ENCODE data around the gene LRBA.
"Not testable (repeated sequence)": the region's sequence is repeated elsewhere in the genome, so short reads cannot be mapped to it uniquely, and the experiment has no call there.

The LRBA gene

GRCh38 chr4:150661551-150661950 is 353.5 kb downstream of the LRBA start:
- H3K36me3 ChIP-seq (ENCODE audit: control insufficient read depth in 1 of 2, insufficient read depth in 2 of 2, low read depth in 1 of 2, low read length in 2 of 2), result not testable (repeated sequence)

GRCh38 chr4:150658258-150658657 is 356.8 kb downstream of the LRBA start:
- not testable (repeated sequence) for H3K27me3 ChIP-seq (ENCODE audit: control insufficient read depth in 1 of 2, insufficient read depth in 1 of 2, low read length in 2 of 2); H2AFZ ChIP-seq (ENCODE audit: low read depth, low read length); H4K91ac ChIP-seq (ENCODE audit: low read length); H3K9me3 ChIP-seq (ENCODE audit: control insufficient read depth, low read length); H2BK15ac ChIP-seq (ENCODE audit: low read depth, poor library complexity, severe bottlenecking); H3K4me3 ChIP-seq (ENCODE audit: insufficient read depth in 1 of 2, low read depth in 1 of 2, low read length in 2 of 2); H2BK5ac ChIP-seq (ENCODE audit: low read depth, low read length, poor library complexity, severe bottlenecking); H3K14ac ChIP-seq (ENCODE audit: low read length in 2 of 2); H2AK5ac ChIP-seq (ENCODE audit: low read length, severe bottlenecking); H3K18ac ChIP-seq (ENCODE audit: low read depth in 1 of 2, low read length in 2 of 2); H2BK12ac ChIP-seq (ENCODE audit: low read length in 2 of 2); H3K36me3 ChIP-seq (ENCODE audit: control insufficient read depth in 1 of 2, insufficient read depth in 2 of 2, low read depth in 1 of 2, low read length in 2 of 2); H3K4me2 ChIP-seq (ENCODE audit: low read length, poor library complexity, severe bottlenecking); H3K4me1 ChIP-seq (ENCODE audit: control insufficient read depth, insufficient read depth, low read depth, low read length); H3K23ac ChIP-seq (ENCODE audit: low read length in 2 of 2); H2BK120ac ChIP-seq (ENCODE audit: low read depth, low read length); H3K4ac ChIP-seq (ENCODE audit: low read depth in 1 of 2, low read length in 2 of 2); H3K79me1 ChIP-seq (replicated peaks; ENCODE audit: low read length, poor library complexity, severe bottlenecking); H3K9ac ChIP-seq (ENCODE audit: low read length); H4K8ac ChIP-seq (ENCODE audit: low read length); H3K27ac ChIP-seq (ENCODE audit: low read length, poor library complexity, severe bottlenecking); DNase-seq
- WGBS, result no CpG with 5 or more reads among the region's 1 CpG

More at GRCh38 chr4:150661551-150661950, 353.5 kb downstream of the LRBA start:
- not testable (repeated sequence) for H3K4me1 ChIP-seq (ENCODE audit: control insufficient read depth, insufficient read depth, low read depth, low read length); H2BK5ac ChIP-seq (ENCODE audit: low read depth, low read length, poor library complexity, severe bottlenecking); H3K27ac ChIP-seq (ENCODE audit: low read length, poor library complexity, severe bottlenecking); DNase-seq; H3K14ac ChIP-seq (ENCODE audit: low read length in 2 of 2); H2BK120ac ChIP-seq (ENCODE audit: low read depth, low read length); H3K9me3 ChIP-seq (ENCODE audit: control insufficient read depth, low read length); H3K9ac ChIP-seq (ENCODE audit: low read length); H3K18ac ChIP-seq (ENCODE audit: low read depth in 1 of 2, low read length in 2 of 2); H3K27me3 ChIP-seq (ENCODE audit: control insufficient read depth in 1 of 2, insufficient read depth in 1 of 2, low read length in 2 of 2); H2BK15ac ChIP-seq (ENCODE audit: low read depth, poor library complexity, severe bottlenecking); H4K91ac ChIP-seq (ENCODE audit: low read length); H3K4me3 ChIP-seq (ENCODE audit: insufficient read depth in 1 of 2, low read depth in 1 of 2, low read length in 2 of 2); H2AFZ ChIP-seq (ENCODE audit: low read depth, low read length); H3K79me1 ChIP-seq (replicated peaks; ENCODE audit: low read length, poor library complexity, severe bottlenecking); H3K4me2 ChIP-seq (ENCODE audit: low read length, poor library complexity, severe bottlenecking); H3K4ac ChIP-seq (ENCODE audit: low read depth in 1 of 2, low read length in 2 of 2); H3K23ac ChIP-seq (ENCODE audit: low read length in 2 of 2); H4K8ac ChIP-seq (ENCODE audit: low read length); H2AK5ac ChIP-seq (ENCODE audit: low read length, severe bottlenecking); H2BK12ac ChIP-seq (ENCODE audit: low read length in 2 of 2)
- WGBS, result 92% methylated on average over 5 of the region's 6 CpGs

GRCh38 chr4:150656891-150657290 is 358.2 kb downstream of the LRBA start:
- H3K18ac ChIP-seq (ENCODE audit: low read depth in 1 of 2, low read length in 2 of 2), result no peak overlapping the region
- no peak overlapping the region for H3K14ac ChIP-seq (ENCODE audit: low read length in 2 of 2)
- no peak overlapping the region for H3K4me2 ChIP-seq (ENCODE audit: low read length, poor library complexity, severe bottlenecking)
- no peak overlapping the region for H3K27ac ChIP-seq (ENCODE audit: low read length, poor library complexity, severe bottlenecking)
- H2AFZ ChIP-seq (ENCODE audit: low read depth, low read length), result no peak overlapping the region
- no peak overlapping the region for H3K4me3 ChIP-seq (ENCODE audit: insufficient read depth in 1 of 2, low read depth in 1 of 2, low read length in 2 of 2)
- H3K79me1 ChIP-seq (replicated peaks; ENCODE audit: low read length, poor library complexity, severe bottlenecking), result peaks cover 2% of the 10 kb centered on the region
- H2AK5ac ChIP-seq (ENCODE audit: low read length, severe bottlenecking), result no peak overlapping the region
- H3K4ac ChIP-seq (ENCODE audit: low read depth in 1 of 2, low read length in 2 of 2), result no peak overlapping the region
- no peak overlapping the region for H2BK12ac ChIP-seq (ENCODE audit: low read length in 2 of 2)
- no peak overlapping the region for H3K23ac ChIP-seq (ENCODE audit: low read length in 2 of 2)
- no peaks in the 10 kb centered on the region for H3K27me3 ChIP-seq (ENCODE audit: control insufficient read depth in 1 of 2, insufficient read depth in 1 of 2, low read length in 2 of 2)
- no peak overlapping the region for H4K8ac ChIP-seq (ENCODE audit: low read length)
- no peak overlapping the region for H2BK15ac ChIP-seq (ENCODE audit: low read depth, poor library complexity, severe bottlenecking)
- H3K36me3 ChIP-seq (ENCODE audit: control insufficient read depth in 1 of 2, insufficient read depth in 2 of 2, low read depth in 1 of 2, low read length in 2 of 2), result no peaks in the 10 kb centered on the region
- H3K9me3 ChIP-seq (ENCODE audit: control insufficient read depth, low read length), result no peaks in the 10 kb centered on the region
- no peak overlapping the region for H3K9ac ChIP-seq (ENCODE audit: low read length)
- H2BK5ac ChIP-seq (ENCODE audit: low read depth, low read length, poor library complexity, severe bottlenecking), result no peak overlapping the region
- no peak overlapping the region for H4K91ac ChIP-seq (ENCODE audit: low read length)
- WGBS, result no CpG with 5 or more reads among the region's 2 CpGs
- no peaks in the 10 kb centered on the region for H3K4me1 ChIP-seq (ENCODE audit: control insufficient read depth, insufficient read depth, low read depth, low read length)
- DNase-seq, result no peak
- H2BK120ac ChIP-seq (ENCODE audit: low read depth, low read length), result no peak overlapping the region

- H2BK12ac ChIP-seq (ENCODE audit: low read length in 2 of 2), result no peak overlapping the region
- no peak overlapping the region for H3K14ac ChIP-seq (ENCODE audit: low read length in 2 of 2)
- H4K91ac ChIP-seq (ENCODE audit: low read length), result no peak overlapping the region
- no peak overlapping the region for H3K9ac ChIP-seq (ENCODE audit: low read length)
- no peak overlapping the region for H3K4me3 ChIP-seq (ENCODE audit: insufficient read depth in 1 of 2, low read depth in 1 of 2, low read length in 2 of 2)
- DNase-seq, result no peak
- H3K18ac ChIP-seq (ENCODE audit: low read depth in 1 of 2, low read length in 2 of 2), result no peak overlapping the region
- peaks cover 3% of the 10 kb centered on the region for H3K79me1 ChIP-seq (replicated peaks; ENCODE audit: low read length, poor library complexity, severe bottlenecking)
- peaks cover 1% of the 10 kb centered on the region for H3K4me1 ChIP-seq (ENCODE audit: control insufficient read depth, insufficient read depth, low read depth, low read length)
- H3K23ac ChIP-seq (ENCODE audit: low read length in 2 of 2), result no peak overlapping the region
- no peak overlapping the region for H4K8ac ChIP-seq (ENCODE audit: low read length)
- H3K36me3 ChIP-seq (ENCODE audit: control insufficient read depth in 1 of 2, insufficient read depth in 2 of 2, low read depth in 1 of 2, low read length in 2 of 2), result no peaks in the 10 kb centered on the region
- no peak overlapping the region for H2BK120ac ChIP-seq (ENCODE audit: low read depth, low read length)
- H2AK5ac ChIP-seq (ENCODE audit: low read length, severe bottlenecking), result no peak overlapping the region
- H3K27me3 ChIP-seq (ENCODE audit: control insufficient read depth in 1 of 2, insufficient read depth in 1 of 2, low read length in 2 of 2), result no peaks in the 10 kb centered on the region
- H3K27ac ChIP-seq (ENCODE audit: low read length, poor library complexity, severe bottlenecking), result no peak overlapping the region
- H2BK15ac ChIP-seq (ENCODE audit: low read depth, poor library complexity, severe bottlenecking), result no peak overlapping the region
- H3K4ac ChIP-seq (ENCODE audit: low read depth in 1 of 2, low read length in 2 of 2), result no peak overlapping the region
- H2BK5ac ChIP-seq (ENCODE audit: low read depth, low read length, poor library complexity, severe bottlenecking), result no peak overlapping the region
- no peak overlapping the region for H2AFZ ChIP-seq (ENCODE audit: low read depth, low read length)
- H3K9me3 ChIP-seq (ENCODE audit: control insufficient read depth, low read length), result no peaks in the 10 kb centered on the region
- WGBS, result no CpG with 5 or more reads among the region's 1 CpG
- no peak overlapping the region for H3K4me2 ChIP-seq (ENCODE audit: low read length, poor library complexity, severe bottlenecking)
Observed at GRCh38 chr4:150650751-150651150, 364.3 kb downstream of the LRBA start.
